SU-DHL-6 (cell line): ENCODE data around the gene SPINK2.

Experiments
- H2AFZ ChIP-seq: fragments of 200-600 bp; sonication (generic); 2 replicates; pipeline ENCODE4 v1.6.1; 2014; ENCODE audit warnings: low read depth, mild to moderate bottlenecking, moderate library complexity, mixed read lengths, antibody characterized with exemption, low read length; ENCODE audit not compliant: severe bottlenecking
- H3F3A ChIP-seq: fragments of 200-600 bp; shearing (Covaris generic); 2 replicates; pipeline ENCODE4 v1.6.0; 2016; ENCODE audit warnings: antibody characterized with exemption, mild to moderate bottlenecking; ENCODE audit not compliant: insufficient read depth
- H3K27ac ChIP-seq: fragments of 200-600 bp; sonication (generic); 2 replicates; pipeline ENCODE4 v1.5.1; 2016; ENCODE audit warnings: low read depth, mild to moderate bottlenecking, low read length, moderate library complexity, mixed read lengths
- H3K27me3 ChIP-seq: fragments of 200-600 bp; sonication (generic), shearing (Covaris generic); 2 replicates; pipeline ENCODE4 v1.6.0; 2014; ENCODE audit warnings: mild to moderate bottlenecking, low read length
- H3K36me3 ChIP-seq: fragments of 200-600 bp; sonication (generic); 2 replicates; pipeline ENCODE4 v1.6.1; 2014; ENCODE audit warnings: mild to moderate bottlenecking, low read length, mixed read lengths
- H3K4me2 ChIP-seq: fragments of 300-600, 200-600 bp; shearing (Covaris generic), sonication (generic); 2 replicates; pipeline ENCODE4 v1.6.0; 2014; ENCODE audit warnings: low read length, low read depth, mild to moderate bottlenecking; ENCODE audit not compliant: poor library complexity, severe bottlenecking
- H3K4me3 ChIP-seq: fragments of 200-600 bp; sonication (generic); 2 replicates; pipeline ENCODE4 v1.5.1; 2014; ENCODE audit warnings: antibody characterized with exemption, low read length, mild to moderate bottlenecking, mixed read lengths; ENCODE audit not compliant: insufficient read depth, poor library complexity, severe bottlenecking
- H3K79me2 ChIP-seq: fragments of 200-600 bp; sonication (generic); 2 replicates; pipeline ENCODE4 v1.6.1; 2014; ENCODE audit warnings: mild to moderate bottlenecking, low read length, moderate library complexity; ENCODE audit not compliant: insufficient read depth
- H3K9ac ChIP-seq: fragments of 200-600 bp; sonication (generic); 2 replicates; pipeline ENCODE4 v1.7.0; 2014; ENCODE audit warnings: mild to moderate bottlenecking, low read length
- H3K9me2 ChIP-seq: fragments of 200-600 bp; sonication (generic); replicated peaks from 2 replicates; pipeline ENCODE4 v1.6.1; 2014; ENCODE audit warnings: low read length; ENCODE audit not compliant: insufficient read depth
- H3K9me3 ChIP-seq: fragments of 200-600 bp; sonication (generic); 2 replicates; pipeline ENCODE4 v1.6.1; 2014; ENCODE audit warnings: low read length, mixed read lengths; ENCODE audit not compliant: insufficient read depth
- H4K20me1 ChIP-seq: fragments of 200-600 bp; sonication (generic); 2 replicates; pipeline ENCODE4 v1.6.1; 2014; ENCODE audit warnings: low read depth, mild to moderate bottlenecking, antibody characterized with exemption, low read length, moderate library complexity, mixed read lengths
- EZH2phosphoT487 ChIP-seq: fragments of 200-600 bp; sonication (generic), shearing (Covaris generic); conservative IDR thresholded peaks from 2 replicates; pipeline ENCODE4 v1.6.1; 2018; ENCODE audit warnings: mild to moderate bottlenecking, antibody characterized with exemption, low read length, moderate library complexity, mixed read lengths
- TF ChIP-seq, protein P1 (sequence below): fragments of 200-600 bp; sonication (generic); IDR thresholded peaks from one replicate; pipeline ENCODE4 v1.5.1; 2017; ENCODE audit warnings: antibody characterized with exemption, mild to moderate bottlenecking, low read length, moderate library complexity; ENCODE audit not compliant: insufficient read depth, poor library complexity, severe bottlenecking

The SPINK2 gene

GRCh38 chr4:56857601-56858309, 36.3 kb upstream of the SPINK2 start:
- Histone ChIP-seq H3K9ac (no peak overlapping the region), H4K20me1 (no peaks in the 10 kb centered on the region), H3K27me3 (no peaks in the 10 kb centered on the region), H3K4me2 (no peak overlapping the region), H3K79me2 (no peaks in the 10 kb centered on the region), H3K9me2 (no peaks in the 10 kb centered on the region), H3K36me3 (no peaks in the 10 kb centered on the region), H3K9me3 (no peaks in the 10 kb centered on the region), H3K4me3 (no peak overlapping the region), H2AFZ (no peak overlapping the region), H3F3A (no peaks in the 10 kb centered on the region), H3K27ac (no peak overlapping the region)
- TF ChIP-seq, protein P1, sequence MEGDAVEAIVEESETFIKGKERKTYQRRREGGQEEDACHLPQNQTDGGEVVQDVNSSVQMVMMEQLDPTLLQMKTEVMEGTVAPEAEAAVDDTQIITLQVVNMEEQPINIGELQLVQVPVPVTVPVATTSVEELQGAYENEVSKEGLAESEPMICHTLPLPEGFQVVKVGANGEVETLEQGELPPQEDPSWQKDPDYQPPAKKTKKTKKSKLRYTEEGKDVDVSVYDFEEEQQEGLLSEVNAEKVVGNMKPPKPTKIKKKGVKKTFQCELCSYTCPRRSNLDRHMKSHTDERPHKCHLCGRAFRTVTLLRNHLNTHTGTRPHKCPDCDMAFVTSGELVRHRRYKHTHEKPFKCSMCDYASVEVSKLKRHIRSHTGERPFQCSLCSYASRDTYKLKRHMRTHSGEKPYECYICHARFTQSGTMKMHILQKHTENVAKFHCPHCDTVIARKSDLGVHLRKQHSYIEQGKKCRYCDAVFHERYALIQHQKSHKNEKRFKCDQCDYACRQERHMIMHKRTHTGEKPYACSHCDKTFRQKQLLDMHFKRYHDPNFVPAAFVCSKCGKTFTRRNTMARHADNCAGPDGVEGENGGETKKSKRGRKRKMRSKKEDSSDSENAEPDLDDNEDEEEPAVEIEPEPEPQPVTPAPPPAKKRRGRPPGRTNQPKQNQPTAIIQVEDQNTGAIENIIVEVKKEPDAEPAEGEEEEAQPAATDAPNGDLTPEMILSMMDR: no peak
- TF ChIP-seq EZH2phosphoT487: no peak

DNA sequence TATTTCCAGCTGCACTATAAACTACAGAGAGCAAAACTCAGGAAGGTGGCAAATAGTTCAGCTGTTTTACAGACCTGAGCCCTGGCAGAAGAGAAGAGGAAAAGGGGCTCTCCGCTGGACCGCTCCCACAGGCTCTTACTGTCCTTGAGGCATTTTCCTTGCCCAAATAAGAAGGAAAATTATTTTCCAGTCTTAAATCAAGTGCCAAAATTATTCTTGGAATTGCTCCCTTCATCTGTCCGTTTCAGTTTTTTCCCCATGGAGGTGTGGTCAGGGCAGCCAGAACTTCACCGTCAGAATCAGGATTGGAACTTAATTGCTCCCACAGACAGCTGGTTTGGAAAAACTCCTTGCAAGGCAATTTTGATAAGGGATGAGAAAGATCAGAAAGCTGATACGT, 35.2 kb upstream of the SPINK2 start:
- TF ChIP-seq EZH2phosphoT487: no peak
- TF ChIP-seq, protein P1: no peak
- Histone ChIP-seq H3K9ac (no peak overlapping the region), H3K79me2 (no peaks in the 10 kb centered on the region), H3K4me3 (no peak overlapping the region), H3K27ac (no peak overlapping the region), H3K9me2 (no peaks in the 10 kb centered on the region), H2AFZ (no peak overlapping the region), H3K27me3 (no peaks in the 10 kb centered on the region), H3K36me3 (no peaks in the 10 kb centered on the region), H4K20me1 (no peaks in the 10 kb centered on the region), H3F3A (no peaks in the 10 kb centered on the region), H3K4me2 (no peak overlapping the region), H3K9me3 (no peaks in the 10 kb centered on the region)

DNA sequence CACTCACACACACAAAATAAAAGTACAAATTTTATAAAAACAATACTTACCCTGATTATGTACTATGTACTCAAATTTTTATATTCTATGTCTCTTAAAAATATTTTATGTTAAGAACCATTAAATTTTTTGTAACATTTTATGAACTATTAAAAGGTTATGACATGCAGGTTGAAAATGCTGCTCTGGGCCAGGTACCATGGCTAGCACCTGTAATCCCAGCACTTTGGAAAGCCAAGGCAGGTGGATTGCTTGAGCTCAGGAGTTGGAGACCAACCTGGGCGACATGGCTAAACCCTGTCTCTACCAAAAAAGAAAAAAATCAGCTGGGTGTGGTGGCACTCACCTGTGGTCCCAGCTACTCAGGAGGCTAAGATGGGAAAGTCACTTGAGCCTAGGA, 29.4 kb upstream of the SPINK2 start:
- Histone ChIP-seq H3K27ac (no peak overlapping the region), H3K9me3 (no peaks in the 10 kb centered on the region), H2AFZ (no peak overlapping the region), H4K20me1 (no peaks in the 10 kb centered on the region), H3F3A (no peaks in the 10 kb centered on the region), H3K4me3 (no peak overlapping the region), H3K79me2 (no peaks in the 10 kb centered on the region), H3K36me3 (no peaks in the 10 kb centered on the region), H3K9me2 (no peaks in the 10 kb centered on the region), H3K9ac (no peak overlapping the region), H3K4me2 (no peak overlapping the region), H3K27me3 (no peaks in the 10 kb centered on the region)
- TF ChIP-seq EZH2phosphoT487: no peak
- TF ChIP-seq, protein P1: no peak
